Measurements from ENCODE around the gene RACGAP1.

The RACGAP1 gene

GRCh38 chr12:49967042-49967776 is 58.1 kb downstream of the RACGAP1 start:
- FAIRE-seq, result no peak

DNA sequence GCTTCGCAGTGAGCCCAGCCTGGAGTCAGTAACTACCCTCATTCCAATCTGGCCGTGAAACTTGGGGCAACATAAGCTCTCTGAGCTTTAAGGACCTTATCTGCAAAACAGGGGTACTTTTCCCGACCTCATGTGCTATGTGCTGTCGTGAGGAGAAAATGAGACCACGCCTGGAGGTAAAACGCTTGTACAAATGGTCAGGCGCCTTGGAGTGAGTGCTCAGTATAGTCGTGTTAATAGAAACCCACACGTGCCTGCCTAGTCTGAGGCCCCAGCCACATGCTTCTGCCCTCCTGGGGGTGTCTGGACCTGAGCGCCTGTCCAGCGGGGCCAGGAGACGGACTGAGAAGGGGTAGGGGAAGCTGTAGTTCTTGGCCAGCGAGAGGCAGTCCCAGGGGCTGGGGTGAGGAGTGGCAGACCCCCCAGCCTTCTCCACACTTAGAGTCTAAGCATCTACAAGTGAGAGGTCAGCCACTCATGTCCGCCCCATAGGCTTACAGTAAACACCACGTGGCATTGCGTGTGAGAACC is 58.7 kb downstream of the RACGAP1 start:
- no peak for FAIRE-seq

DNA sequence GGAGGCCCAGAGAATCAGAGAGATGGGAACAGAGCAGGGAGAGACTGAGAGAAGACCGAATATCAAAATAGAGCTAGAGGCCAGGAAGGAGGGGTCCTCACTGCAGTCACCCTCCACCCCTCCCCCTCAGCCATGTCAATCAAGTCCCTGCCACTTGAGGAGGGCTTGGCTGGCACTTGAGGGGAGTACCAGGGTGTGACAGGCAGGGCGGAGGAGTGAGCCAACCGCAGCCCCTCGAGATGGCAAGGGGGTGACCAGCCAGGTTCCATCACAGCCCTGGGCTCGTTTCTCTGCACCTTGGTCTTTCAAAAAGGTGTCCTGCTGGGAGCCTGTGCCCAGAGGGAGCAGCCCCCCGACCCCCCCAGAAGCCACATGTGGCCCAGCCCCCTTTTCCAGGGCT is 59.5 kb downstream of the RACGAP1 start:
- no peak for FAIRE-seq

DNA sequence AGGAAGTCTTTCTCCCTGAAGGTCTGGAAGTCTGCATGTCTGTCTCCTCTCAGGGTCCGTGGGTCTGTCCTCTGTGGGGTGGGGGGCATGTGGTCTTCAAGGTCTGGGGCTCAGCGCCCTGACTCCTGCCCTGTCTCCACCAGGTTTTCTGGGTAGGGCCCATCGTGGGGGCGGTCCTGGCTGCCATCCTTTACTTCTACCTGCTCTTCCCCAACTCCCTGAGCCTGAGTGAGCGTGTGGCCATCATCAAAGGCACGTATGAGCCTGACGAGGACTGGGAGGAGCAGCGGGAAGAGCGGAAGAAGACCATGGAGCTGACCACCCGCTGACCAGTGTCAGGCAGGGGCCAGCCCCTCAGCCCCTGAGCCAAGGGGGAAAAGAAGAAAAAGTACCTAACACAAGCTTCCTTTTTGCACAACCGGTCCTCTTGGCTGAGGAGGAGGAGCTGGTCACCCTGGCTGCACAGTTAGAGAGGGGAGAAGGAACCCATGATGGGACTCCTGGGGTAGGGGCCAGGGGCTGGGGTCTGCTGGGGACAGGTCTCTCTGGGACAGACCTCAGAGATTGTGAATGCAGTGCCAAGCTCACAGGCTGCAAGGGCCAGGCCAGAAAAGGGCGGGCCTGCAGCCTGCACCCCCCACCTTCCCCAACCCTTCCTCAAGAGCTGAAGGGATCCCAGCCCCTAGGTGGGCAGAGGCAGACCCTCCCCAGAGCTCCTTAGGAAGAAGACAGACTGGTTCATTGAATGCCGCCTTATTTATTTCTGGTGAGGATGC is 60.3 kb downstream of the RACGAP1 start:
- FAIRE-seq, result no peak

- no peak for FAIRE-seq
Observed at GRCh38 chr12:49963976-49964815, 61.1 kb downstream of the RACGAP1 start.

GRCh38 chr12:49962861-49963765 is 62.2 kb downstream of the RACGAP1 start:
- FAIRE-seq, result no peak

DNA sequence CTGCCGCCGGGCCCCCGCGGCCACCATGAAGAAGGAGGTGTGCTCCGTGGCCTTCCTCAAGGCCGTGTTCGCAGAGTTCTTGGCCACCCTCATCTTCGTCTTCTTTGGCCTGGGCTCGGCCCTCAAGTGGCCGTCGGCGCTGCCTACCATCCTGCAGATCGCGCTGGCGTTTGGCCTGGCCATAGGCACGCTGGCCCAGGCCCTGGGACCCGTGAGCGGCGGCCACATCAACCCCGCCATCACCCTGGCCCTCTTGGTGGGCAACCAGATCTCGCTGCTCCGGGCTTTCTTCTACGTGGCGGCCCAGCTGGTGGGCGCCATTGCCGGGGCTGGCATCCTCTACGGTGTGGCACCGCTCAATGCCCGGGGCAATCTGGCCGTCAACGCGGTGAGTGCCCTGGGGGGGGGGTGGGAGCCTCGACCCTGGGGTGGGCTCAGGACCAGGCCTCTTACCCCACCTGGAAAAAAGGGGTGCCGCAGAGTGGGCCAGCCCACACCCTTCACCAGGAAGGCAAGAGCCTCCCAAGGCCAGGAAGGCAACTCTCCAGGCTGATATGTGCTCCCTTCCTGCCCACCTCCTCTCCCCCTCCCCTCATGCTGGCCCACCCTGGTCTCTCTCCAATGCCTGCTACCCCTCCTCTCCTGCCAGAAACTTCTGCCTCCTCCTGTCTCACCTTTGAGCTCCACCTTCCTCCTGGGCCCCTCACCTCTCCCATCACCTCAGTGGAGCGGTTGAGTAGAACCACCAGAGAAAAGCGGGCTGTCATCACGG is 63.1 kb downstream of the RACGAP1 start:
- no peak for FAIRE-seq

- FAIRE-seq, result no peak
Observed at GRCh38 chr12:49961111-49961922, 64.0 kb downstream of the RACGAP1 start, which contains the start of gene AQP5. Gene AQP5 (plus strand): TSS chr12:49961872. CDS start chr12:49962018, 146 bp downstream.

DNA sequence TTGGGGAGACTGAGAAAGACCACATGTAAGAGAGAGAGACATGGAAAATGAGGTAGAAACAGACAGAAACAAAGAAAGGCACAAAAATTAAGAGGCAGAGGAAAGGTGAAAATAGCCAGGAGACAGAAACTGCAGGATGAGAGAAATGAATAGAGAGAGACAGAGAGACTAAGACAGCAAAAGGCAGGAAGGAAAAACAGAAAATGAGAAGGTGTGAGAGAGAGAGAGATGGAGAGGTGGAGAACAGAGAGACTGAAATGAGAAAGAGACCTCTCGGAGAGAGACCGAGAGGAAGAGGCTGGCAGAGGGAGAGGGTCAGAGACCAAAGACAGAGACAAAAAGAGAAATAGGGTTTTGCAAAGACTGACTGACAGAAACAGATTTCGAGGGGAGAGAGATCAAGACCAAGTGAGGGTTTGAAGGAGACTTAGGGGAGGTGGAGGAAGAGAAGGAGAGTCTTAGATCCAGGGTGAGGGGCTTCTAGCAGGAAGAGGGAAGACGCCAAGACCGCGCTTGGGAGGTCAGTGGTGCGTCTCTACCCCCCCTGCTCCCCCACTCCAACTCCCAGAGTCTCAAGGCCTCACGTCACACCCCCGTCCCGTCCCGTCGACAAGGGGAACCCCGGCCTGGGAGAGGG is 64.7 kb downstream of the RACGAP1 start:
- no peak for FAIRE-seq

DNA sequence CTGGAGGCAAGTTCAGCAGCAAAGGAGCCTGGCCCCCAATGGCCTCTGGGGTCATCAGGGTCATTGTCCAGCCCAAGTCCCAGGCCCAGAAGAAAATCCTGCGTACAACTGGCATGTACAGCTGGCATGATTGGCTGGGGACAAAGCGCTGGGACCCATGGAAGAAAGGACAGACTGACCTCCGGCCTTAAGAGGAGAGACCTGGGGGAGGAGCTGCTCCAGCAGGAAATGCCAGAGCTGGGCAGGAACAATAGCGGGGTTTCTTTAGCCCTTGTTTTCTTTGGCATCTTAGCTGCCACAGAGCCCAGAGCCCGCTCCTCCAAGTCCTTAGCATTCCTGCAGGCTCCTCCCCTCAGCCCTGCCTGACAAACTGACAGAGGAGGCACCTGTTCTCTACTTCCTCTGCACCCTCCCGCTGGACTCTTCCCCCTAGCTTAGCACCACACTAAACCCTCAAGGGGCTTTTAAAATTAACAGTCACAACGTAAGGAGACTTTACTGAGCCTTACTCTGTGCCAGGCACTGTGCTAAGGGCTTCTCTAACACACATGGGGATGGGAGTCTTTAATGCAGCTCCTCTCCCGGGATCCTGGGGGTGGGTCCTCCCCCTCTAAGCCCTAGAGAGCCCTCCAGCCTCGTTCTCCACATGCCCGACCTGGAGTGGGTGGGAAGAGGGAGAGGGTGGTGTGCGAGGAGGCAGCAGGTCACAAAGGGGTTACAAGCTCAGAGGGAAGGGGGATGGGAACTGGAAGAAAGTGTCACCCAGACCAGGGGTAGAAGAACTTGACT is 65.4 kb downstream of the RACGAP1 start:
- FAIRE-seq, result no peak

GRCh38 chr12:49957570-49957967 is 67.7 kb downstream of the RACGAP1 start:
- no peak for FAIRE-seq

GRCh38 chr12:49956663-49957569 is 68.4 kb downstream of the RACGAP1 start:
- no peak for FAIRE-seq

GRCh38 chr12:49955899-49956662 is 69.2 kb downstream of the RACGAP1 start:
- FAIRE-seq, result no peak

DNA sequence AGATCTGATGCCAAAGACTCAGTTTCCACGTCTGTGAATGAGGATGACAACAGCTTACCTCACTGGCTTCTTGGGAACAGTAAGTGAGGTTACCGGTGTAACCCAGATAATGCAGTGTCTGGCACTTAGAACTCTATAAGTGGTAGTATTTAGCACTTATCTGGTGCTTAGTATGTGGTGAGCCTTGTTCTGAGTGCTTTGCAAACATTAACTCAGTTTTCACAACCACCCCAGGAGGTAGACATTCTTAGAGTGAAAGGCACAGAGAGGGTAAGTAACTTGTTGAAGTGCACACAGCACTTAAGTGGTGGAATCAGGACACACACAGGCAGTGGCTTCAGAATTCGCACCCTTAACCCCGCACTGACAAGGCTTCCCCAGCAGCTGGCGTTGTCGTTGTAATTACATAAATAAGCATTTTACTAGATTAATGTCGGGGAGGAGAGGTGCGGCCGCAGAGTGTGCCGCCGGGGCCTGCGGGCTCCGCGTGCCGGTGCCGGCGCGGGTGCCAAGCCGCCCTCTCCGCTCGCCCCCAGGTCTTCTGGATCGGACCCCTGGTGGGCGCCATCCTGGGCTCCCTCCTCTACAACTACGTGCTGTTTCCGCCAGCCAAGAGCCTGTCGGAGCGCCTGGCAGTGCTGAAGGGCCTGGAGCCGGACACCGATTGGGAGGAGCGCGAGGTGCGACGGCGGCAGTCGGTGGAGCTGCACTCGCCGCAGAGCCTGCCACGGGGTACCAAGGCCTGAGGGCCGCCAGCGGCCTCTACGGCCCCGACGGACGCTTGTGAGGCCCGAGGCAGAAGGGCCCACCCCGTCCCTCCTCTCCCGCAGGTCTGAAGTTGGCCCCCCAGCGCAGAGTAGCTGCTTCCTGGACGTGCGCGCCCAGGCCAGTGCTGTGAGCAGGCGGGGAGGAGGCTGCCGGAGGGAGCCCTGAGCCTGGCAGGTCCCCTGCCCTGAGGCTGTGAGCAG is 70.1 kb downstream of the RACGAP1 start:
- no peak for FAIRE-seq

- FAIRE-seq, result no peak
Observed at GRCh38 chr12:49953961-49954846, 71.1 kb downstream of the RACGAP1 start.

Measured in islet of Langerhans (tissue), 1 donor.